ENCODE measurements around the gene IFNA6. TPM values are rescaled to one million over a fixed set of nuclear protein-coding genes. Genes with fewer than 3 reads are reported as not detected.

The IFNA6 gene
- total RNA-seq (2021) (not detected in 2 replicates), Bru-seq, nascent RNA (not detected), BruChase-seq, experiment 1, labeled RNA remaining after a 2-hour chase (not detected), BruChase-seq, experiment 2, labeled RNA remaining after a 6-hour chase (not detected)
- long read RNA-seq = 0 reads

GRCh38 chr9:21350787-21351186, at the start of gene IFNA6:
IFNA6 (minus strand) TSS chr9:21350887; CDS start chr9:21350887, 0 bp downstream.
- intact Hi-C loops (cut with micrococcal nuclease; ENCODE audit: unreplicated experiment) = no loop called here
- Histone ChIP-seq H3K36me3 (ENCODE audit: insufficient read depth, low read length, poor library complexity, severe bottlenecking) (no peaks in the 10 kb centered on the region), H3K27ac (ENCODE audit: low read depth, low read length, poor library complexity, severe bottlenecking) (no peak within 1 kb of the TSS), H3K4me3 (ENCODE audit: low read depth, low read length, poor library complexity, severe bottlenecking) (no peak within 1 kb of the TSS), H3K9me3 (ENCODE audit: low read depth, low read length, poor library complexity, severe bottlenecking) (no peaks in the 10 kb centered on the region), H3K27me3 (replicated peaks; ENCODE audit: insufficient read depth, low read depth, low read length, poor library complexity) (peaks cover 5% of the 10 kb centered on the region), H3K4me1 (ENCODE audit: insufficient read depth, low read length, poor library complexity, severe bottlenecking) (no peaks in the 10 kb centered on the region)
- ChIA-PET POLR2A (ENCODE audit: low non-redundant PET) (no interaction called here), CTCF (no interaction called here)
- BruUV-seq (replicated peaks) = no TSS peak
- no peak for DNase-seq (ENCODE audit: low spot score)
- no peak for TF ChIP-seq EZH2 (IDR thresholded peaks at IDR 0.05; ENCODE audit: borderline replicate concordance, low read depth, low read length, poor library complexity, severe bottlenecking)
- TF ChIP-seq CTCF (conservative IDR thresholded peaks at IDR 0.05; ENCODE audit: low read depth, low read length) = no peak

DNA sequence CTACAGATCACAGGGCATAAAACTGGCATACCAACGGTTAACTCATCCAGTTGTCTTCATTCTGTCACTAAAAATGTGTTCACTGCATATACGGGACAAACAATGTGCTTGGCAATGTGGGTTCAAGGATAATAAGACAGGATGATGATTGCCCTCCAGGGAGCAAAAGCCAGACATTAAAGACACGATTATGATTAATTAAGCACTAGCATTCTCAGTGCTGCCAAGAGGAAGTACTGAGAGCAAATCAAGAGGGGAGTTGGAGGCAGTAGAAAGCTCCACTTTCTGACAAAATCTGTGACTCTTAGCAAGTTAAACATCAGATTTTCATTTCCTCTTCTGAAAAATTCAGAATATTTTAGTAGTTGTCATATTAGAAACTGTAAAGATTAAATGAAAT, 49.3 kb upstream of the IFNA6 start:
- POLR2A ChIA-PET (ENCODE audit: low non-redundant PET) = no interaction called here
- Histone ChIP-seq H3K4me1 (ENCODE audit: insufficient read depth, low read length, poor library complexity, severe bottlenecking) (no peaks in the 10 kb centered on the region), H3K27ac (ENCODE audit: low read depth, low read length, poor library complexity, severe bottlenecking) (no peak overlapping the region), H3K36me3 (ENCODE audit: insufficient read depth, low read length, poor library complexity, severe bottlenecking) (no peaks in the 10 kb centered on the region), H3K9me3 (ENCODE audit: low read depth, low read length, poor library complexity, severe bottlenecking) (no peaks in the 10 kb centered on the region), H3K27me3 (replicated peaks; ENCODE audit: insufficient read depth, low read depth, low read length, poor library complexity) (peaks cover 78% of the 10 kb centered on the region), H3K4me3 (ENCODE audit: low read depth, low read length, poor library complexity, severe bottlenecking) (no peak overlapping the region)
- intact Hi-C loops (cut with micrococcal nuclease; ENCODE audit: unreplicated experiment) = loop anchor here (5.0 kb wide), 1 partner anchor 78 kb away; no protein-coding TSS in a partner anchor
- BruUV-seq (replicated peaks) = no TSS peak
- no peak for DNase-seq (ENCODE audit: low spot score)
- TF ChIP-seq CTCF (conservative IDR thresholded peaks at IDR 0.05; ENCODE audit: low read depth, low read length) = no peak
- no peak for TF ChIP-seq EZH2 (IDR thresholded peaks at IDR 0.05; ENCODE audit: borderline replicate concordance, low read depth, low read length, poor library complexity, severe bottlenecking)
- CTCF ChIA-PET = no interaction called here

DNA sequence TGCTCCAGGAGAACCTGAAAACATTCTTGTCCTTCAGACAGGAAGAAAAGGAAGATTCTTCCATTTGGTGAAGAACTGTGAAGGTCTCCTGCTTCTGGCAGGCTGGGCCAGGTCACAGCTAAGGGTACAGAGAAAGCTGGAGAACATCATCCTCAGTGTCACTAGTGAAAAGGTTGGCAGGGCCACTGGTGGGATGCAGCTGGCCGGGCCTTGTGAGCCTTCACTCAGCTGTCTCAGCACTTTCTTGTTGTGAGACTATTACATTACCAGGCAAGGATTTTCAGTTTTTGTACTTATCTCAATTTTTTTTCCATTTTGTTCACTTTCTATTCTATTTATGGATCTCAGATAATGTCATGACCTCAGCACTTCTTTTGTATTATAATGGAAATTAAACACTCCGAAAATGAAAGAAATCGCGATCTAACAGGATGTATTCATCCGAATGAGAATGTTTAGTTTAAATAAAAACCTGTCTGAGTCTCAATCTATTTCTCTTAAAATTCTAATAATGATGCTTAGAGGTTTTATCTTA, 48.3 kb upstream of the IFNA6 start:
- DNase-seq (ENCODE audit: low spot score) = no peak
- BruUV-seq (replicated peaks) = no TSS peak
- Histone ChIP-seq H3K4me3 (ENCODE audit: low read depth, low read length, poor library complexity, severe bottlenecking) (no peak overlapping the region), H3K36me3 (ENCODE audit: insufficient read depth, low read length, poor library complexity, severe bottlenecking) (no peaks in the 10 kb centered on the region), H3K27ac (ENCODE audit: low read depth, low read length, poor library complexity, severe bottlenecking) (no peak overlapping the region), H3K4me1 (ENCODE audit: insufficient read depth, low read length, poor library complexity, severe bottlenecking) (no peaks in the 10 kb centered on the region), H3K27me3 (replicated peaks; ENCODE audit: insufficient read depth, low read depth, low read length, poor library complexity) (peaks cover 77% of the 10 kb centered on the region), H3K9me3 (ENCODE audit: low read depth, low read length, poor library complexity, severe bottlenecking) (no peaks in the 10 kb centered on the region)
- CTCF ChIA-PET = no interaction called here
- intact Hi-C loops (cut with micrococcal nuclease; ENCODE audit: unreplicated experiment) = no loop called here
- TF ChIP-seq CTCF (conservative IDR thresholded peaks at IDR 0.05; ENCODE audit: low read depth, low read length) (no peak), EZH2 (IDR thresholded peaks at IDR 0.05; ENCODE audit: borderline replicate concordance, low read depth, low read length, poor library complexity, severe bottlenecking) (no peak)
- POLR2A ChIA-PET (ENCODE audit: low non-redundant PET) = no interaction called here
